Stimulated activated naive CD8-positive, alpha-beta T cell treated with anti-CD3 and anti-CD28 coated beads, Interleukin-15, Interleukin-2, amounts not matched to agents 100 ng/mL and 50 ng/mL, for 24 hours (primary cell): ENCODE measurements around the gene NPDC1.

ENCODE experiments used
- H3K27ac Mint-ChIP-seq: one replicate; pipeline ENCODE4 v1.8.0; 2021; ENCODE audit warnings: mild to moderate bottlenecking, mixed read lengths
- H3K27me3 Mint-ChIP-seq: one replicate; pipeline ENCODE4 v1.8.0; 2021; ENCODE audit warnings: mixed read lengths
- H3K36me3 Mint-ChIP-seq: one replicate; pipeline ENCODE4 v1.8.0; 2021; ENCODE audit warnings: low read depth, mixed read lengths
- H3K4me1 Mint-ChIP-seq: one replicate; pipeline ENCODE4 v1.8.0; 2021; ENCODE audit warnings: low read depth, mixed read lengths
- H3K4me3 Mint-ChIP-seq: one replicate; pipeline ENCODE4 v1.8.0; 2021; ENCODE audit warnings: mild to moderate bottlenecking, mixed read lengths
- H3K9me3 Mint-ChIP-seq: one replicate; pipeline ENCODE4 v1.8.0; 2021; ENCODE audit warnings: mixed read lengths

Gene NPDC1

DNA sequence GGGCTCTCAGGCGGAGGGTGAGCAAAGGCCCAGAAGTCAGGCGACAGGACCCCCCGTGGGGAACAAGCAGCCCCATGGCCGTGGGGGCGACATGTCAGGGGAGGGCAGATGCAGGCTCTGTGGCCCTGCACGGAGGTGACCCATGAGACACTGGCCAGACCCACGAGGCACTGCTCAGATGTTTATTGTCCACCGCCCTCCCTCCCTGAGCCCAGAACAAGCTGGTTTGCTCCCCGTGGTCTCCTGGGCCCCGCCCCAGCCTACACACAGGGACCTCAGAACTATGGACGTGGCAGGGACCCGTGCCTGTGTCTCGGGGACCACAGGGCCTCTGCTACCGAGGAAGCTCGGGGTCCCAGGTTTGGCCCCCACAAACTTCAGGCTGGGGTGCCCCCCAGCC lies 16.0 kb downstream of the NPDC1 start:
- H3K27ac Mint-ChIP-seq = no peak overlapping the region
- peak overlapping the region; percentile 33 for H3K4me3 Mint-ChIP-seq
- no peaks in the 10 kb centered on the region for H3K9me3 Mint-ChIP-seq
- H3K36me3 Mint-ChIP-seq = no peaks in the 10 kb centered on the region
- peaks cover 56% of the 10 kb centered on the region for H3K4me1 Mint-ChIP-seq
- no peaks in the 10 kb centered on the region for H3K27me3 Mint-ChIP-seq

- Mint-ChIP-seq H3K36me3 (no peaks in the 10 kb centered on the region), H3K27ac (peak overlapping the region; percentile 55), H3K27me3 (no peaks in the 10 kb centered on the region), H3K4me1 (peaks cover 49% of the 10 kb centered on the region), H3K4me3 (peak overlapping the region; percentile 66), H3K9me3 (no peaks in the 10 kb centered on the region)
Measured at GRCh38 chr9:137029058-137029936, 16.7 kb downstream of the NPDC1 start.

DNA sequence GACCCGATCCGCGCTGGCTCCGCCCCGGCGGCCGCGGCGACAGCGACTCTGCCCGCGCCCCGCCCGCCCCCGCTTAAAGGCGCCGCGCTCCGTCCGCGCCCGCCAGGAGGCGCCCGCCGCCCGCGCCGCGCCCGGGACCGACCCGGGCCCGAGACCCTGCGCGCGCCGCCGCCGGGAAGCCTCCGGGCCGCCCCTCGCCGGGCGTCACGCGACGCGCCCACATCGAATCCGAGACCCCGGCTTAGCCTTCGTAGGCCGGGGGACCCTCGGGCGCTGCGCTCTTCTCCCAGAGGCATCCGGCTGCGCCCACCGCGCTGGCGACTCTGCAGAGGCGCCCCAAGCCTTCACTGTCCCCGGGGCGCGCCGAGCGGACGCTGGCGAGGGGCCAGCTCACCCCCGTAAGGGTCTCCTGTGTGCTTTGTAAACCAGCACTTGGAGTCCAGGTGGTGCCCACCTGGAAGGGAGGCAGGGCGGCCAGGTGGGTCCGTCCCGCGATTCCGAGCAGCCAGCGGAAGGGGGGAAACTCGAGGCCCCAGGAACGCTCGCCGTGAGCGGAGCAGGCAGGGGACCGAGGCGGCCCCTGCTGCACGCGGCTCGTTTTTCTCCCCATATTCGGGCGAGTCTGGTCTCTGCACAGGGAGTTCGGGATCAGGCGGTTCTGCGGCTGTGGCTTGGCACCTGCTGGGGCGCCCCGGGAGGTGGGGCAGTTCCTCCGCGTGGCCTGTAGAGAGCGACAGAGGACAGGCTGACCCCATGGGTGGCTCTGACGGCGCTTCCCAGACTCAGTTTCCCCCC lies 17.5 kb downstream of the NPDC1 start:
- Mint-ChIP-seq H3K36me3 (no peaks in the 10 kb centered on the region), H3K4me1 (peaks cover 45% of the 10 kb centered on the region), H3K4me3 (peak overlapping the region; percentile 66), H3K27ac (no peak overlapping the region), H3K27me3 (no peaks in the 10 kb centered on the region), H3K9me3 (no peaks in the 10 kb centered on the region)

DNA sequence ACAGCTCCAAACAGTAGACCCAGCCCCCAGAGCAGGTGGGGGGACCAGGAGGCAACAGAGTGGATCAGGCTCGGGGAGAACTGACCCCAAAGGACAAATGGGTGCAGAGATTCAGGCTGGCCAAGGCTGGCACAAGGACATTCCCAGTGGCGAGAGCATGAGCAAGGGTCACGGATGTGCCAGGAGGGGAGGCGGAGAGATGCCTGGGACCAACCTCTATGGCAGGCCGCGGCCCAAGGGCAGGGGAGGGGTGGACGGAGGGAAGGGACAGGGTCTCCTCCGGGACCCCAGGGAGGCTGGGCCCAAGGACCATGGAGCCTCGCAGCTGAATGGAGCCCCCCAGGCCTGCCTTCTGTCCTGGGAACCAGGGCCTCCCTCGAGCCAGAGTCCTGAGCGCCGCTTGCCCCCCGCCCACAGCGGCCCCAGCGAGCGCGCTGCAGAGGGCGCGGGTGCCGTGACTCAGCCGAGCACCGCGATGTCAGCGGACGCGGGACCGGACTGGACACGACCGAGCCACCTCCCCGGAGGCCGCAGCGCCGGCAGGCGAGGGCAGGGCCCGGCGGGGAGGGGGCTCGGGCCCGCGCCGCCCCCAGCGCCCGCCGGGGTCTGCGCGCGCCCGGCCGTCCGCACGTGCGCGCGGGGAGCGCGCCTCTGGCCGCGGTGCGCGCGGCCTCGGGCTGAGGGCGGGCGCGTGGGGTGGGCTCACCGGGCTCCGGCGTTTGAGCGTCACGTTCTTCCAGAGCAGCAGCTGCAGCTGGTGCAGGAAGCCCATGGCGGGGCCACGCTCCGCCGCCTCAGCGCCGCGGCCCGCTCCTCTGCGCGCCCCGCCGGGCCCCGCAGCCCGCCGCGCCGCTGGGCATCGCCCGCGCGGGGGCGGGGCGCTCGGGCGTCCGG lies 18.4 kb downstream of the NPDC1 start, which contains the start of gene ABCA2:
TSS of gene ABCA2 (minus strand) at position 869 of the 894 bp plus-strand sequence. CDS start at position 772, 97 bp downstream.
- Mint-ChIP-seq H3K27me3 (no peaks in the 10 kb centered on the region), H3K4me1 (peaks cover 36% of the 10 kb centered on the region), H3K4me3 (peak within 1 kb of the TSS; percentile 76), H3K36me3 (no peaks in the 10 kb centered on the region), H3K27ac (peak within 1 kb of the TSS; percentile 18), H3K9me3 (no peaks in the 10 kb centered on the region)

DNA sequence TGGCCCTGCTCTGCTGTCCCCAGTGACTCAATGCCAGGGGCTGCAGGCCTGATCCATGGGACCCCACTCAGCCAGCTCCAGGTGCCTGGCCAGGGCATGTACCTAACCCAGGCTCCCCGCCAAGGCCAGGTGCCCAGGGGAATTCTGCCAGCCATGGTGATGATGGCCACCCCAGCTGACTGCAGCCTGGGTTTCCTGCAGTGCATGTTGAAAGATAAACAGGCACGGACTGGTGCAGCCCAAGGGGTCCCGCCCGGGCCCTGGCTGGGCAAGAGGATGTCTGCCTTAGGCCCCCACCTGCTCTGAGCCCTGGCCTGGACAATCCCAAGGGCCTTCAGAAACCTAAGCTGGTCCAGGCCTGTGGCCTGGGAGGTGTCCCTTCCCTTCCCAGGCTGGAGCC lies 19.1 kb downstream of the NPDC1 start:
- Mint-ChIP-seq H3K27ac (no peak overlapping the region), H3K4me3 (peak overlapping the region; percentile 76), H3K4me1 (peaks cover 30% of the 10 kb centered on the region), H3K36me3 (no peaks in the 10 kb centered on the region), H3K9me3 (no peaks in the 10 kb centered on the region), H3K27me3 (no peaks in the 10 kb centered on the region)

DNA sequence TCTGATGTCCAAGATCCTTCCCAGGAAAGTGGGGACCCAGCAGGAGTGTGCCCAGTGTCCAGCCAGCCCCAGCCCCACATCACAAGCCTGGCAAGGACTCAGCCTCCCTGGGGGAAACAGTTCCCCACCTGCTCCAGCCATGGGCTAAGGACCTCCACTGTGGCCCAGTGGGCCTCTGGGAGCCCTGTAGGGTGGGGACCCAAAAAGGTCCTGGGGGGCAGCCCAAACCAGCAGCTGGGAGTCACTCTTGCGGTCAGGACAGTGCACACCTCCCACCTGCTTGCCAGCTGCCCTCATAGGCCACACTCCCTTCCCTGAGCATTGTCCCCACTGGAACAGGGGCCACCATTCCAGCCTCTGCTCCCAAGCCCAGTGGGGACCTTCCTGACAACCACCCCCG lies 19.6 kb downstream of the NPDC1 start:
- H3K4me1 Mint-ChIP-seq = peaks cover 28% of the 10 kb centered on the region
- H3K36me3 Mint-ChIP-seq = no peaks in the 10 kb centered on the region
- H3K27me3 Mint-ChIP-seq = no peaks in the 10 kb centered on the region
- no peak overlapping the region for H3K4me3 Mint-ChIP-seq
- no peak overlapping the region for H3K27ac Mint-ChIP-seq
- no peaks in the 10 kb centered on the region for H3K9me3 Mint-ChIP-seq

DNA sequence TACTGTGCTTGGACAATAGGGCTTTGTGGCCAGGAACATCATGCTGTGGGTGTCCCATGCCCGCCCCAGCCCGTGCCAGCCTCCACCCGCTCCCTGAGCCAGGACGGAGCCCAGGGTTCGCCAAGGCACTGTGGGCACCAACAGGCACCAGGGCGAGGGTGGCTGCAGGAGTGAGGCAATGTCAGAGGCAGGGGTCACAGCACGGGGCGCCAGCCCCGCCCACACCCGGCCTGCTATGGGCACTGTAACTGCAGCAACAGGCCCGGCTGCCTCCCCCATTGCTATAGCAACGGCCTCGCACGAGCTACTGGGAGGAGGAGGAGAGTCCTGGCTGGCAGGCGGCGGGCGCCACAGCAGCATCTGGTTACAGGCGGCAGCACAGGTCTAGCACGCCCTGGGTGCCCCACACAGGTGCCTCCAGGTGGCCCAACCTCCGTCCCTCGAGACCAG lies 20.4 kb downstream of the NPDC1 start:
- Mint-ChIP-seq H3K36me3 (no peaks in the 10 kb centered on the region), H3K27ac (no peak overlapping the region), H3K4me3 (no peak overlapping the region), H3K9me3 (no peaks in the 10 kb centered on the region), H3K27me3 (no peaks in the 10 kb centered on the region), H3K4me1 (peaks cover 22% of the 10 kb centered on the region)

DNA sequence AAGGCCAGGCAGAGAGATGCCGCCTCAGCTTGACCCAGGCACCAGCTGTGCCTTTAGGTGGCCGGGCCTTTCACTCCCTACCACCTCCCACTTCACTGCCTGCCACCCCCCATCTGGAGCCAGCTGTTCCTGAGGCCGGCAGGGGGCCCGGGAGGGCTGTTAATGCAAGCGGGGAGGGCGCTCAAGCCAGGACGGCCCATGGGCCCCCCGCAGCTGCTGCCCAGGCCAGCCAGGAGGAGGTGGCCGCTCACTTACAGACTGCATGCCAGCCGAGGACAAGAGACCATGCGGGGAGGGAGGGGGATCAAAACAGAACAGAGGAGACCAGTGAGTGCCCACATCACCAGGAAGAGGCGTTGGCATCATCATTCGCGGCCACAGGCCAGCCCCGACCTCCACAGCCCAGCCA lies 22.4 kb downstream of the NPDC1 start:
- no peaks in the 10 kb centered on the region for H3K36me3 Mint-ChIP-seq
- H3K27me3 Mint-ChIP-seq = no peaks in the 10 kb centered on the region
- no peaks in the 10 kb centered on the region for H3K9me3 Mint-ChIP-seq
- H3K4me3 Mint-ChIP-seq = no peak overlapping the region
- peaks cover 4% of the 10 kb centered on the region for H3K4me1 Mint-ChIP-seq
- H3K27ac Mint-ChIP-seq = no peak overlapping the region

- Mint-ChIP-seq H3K9me3 (no peaks in the 10 kb centered on the region), H3K27me3 (no peaks in the 10 kb centered on the region), H3K27ac (no peak overlapping the region), H3K4me3 (no peak overlapping the region), H3K4me1 (peaks cover 4% of the 10 kb centered on the region), H3K36me3 (no peaks in the 10 kb centered on the region)
Measured at GRCh38 chr9:137023157-137023556, 22.8 kb downstream of the NPDC1 start.

DNA sequence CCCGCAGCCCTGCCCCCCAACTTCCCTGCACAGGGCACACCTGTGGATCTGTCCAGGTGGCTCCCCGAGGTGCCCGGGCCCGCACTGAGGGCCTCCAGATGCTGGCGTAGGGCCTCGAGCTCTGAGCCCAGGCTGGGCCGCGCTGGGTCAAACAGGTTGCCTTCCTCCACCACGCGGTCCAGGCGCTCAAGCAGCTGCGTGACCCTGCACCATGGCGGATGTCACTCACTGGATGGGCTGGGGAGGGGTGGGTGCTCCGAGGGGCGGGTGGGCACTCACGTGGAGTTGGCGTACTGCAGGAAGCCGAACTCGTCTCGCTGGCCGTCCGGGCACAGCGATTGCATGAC lies 23.3 kb downstream of the NPDC1 start:
- H3K4me3 Mint-ChIP-seq = no peak overlapping the region

DNA sequence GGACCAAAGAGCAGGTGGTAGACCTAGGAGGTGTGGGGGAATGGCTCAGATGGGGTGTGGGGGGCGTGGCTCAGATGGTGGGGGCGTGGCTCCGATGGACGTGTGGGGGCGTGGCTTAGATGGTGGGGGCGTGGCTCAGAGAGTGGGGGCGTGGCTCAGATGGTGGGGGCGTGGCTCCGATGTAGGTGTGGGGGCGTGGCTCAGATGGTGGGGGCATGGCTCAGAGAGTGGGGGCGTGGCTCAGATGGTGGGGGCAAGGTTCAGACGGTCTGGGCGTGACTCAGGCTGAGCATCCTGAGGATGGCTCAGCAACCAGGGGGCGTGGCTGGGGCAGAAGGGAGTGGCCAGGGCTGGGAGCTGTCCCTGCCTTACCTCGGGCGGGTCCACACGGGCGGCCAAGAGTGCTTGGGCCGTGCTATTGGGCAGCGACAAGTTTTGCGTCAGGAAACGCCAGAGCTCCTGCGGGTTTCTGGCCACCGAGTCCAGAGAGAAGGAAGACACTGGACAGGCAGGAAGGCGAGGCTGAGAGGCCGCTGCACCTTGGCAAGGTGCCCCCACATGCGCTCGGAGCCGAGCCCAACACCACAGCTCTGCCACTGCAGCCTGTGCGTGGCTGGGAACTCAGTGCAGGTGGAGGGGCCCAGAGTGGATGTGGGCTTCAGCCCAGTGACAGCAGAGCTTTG lies 23.9 kb downstream of the NPDC1 start:
- Mint-ChIP-seq H3K4me1 (peaks cover under 1% of the 10 kb centered on the region), H3K27me3 (no peaks in the 10 kb centered on the region), H3K4me3 (no peak overlapping the region), H3K27ac (no peak overlapping the region), H3K9me3 (no peaks in the 10 kb centered on the region), H3K36me3 (no peaks in the 10 kb centered on the region)

More for the DNA sequence above, 23.3 kb downstream of the NPDC1 start:
- Mint-ChIP-seq H3K4me1 (peaks cover 4% of the 10 kb centered on the region), H3K9me3 (no peaks in the 10 kb centered on the region), H3K27ac (no peak overlapping the region), H3K27me3 (no peaks in the 10 kb centered on the region), H3K36me3 (no peaks in the 10 kb centered on the region)

GRCh38 chr9:137021568-137021978 lies 24.4 kb downstream of the NPDC1 start:
- no peaks in the 10 kb centered on the region for H3K9me3 Mint-ChIP-seq
- H3K27ac Mint-ChIP-seq = no peak overlapping the region
- no peaks in the 10 kb centered on the region for H3K4me1 Mint-ChIP-seq
- H3K27me3 Mint-ChIP-seq = no peaks in the 10 kb centered on the region
- H3K36me3 Mint-ChIP-seq = peaks cover 4% of the 10 kb centered on the region
- no peak overlapping the region for H3K4me3 Mint-ChIP-seq

GRCh38 chr9:137020771-137021567 lies 25.0 kb downstream of the NPDC1 start:
- H3K9me3 Mint-ChIP-seq = no peaks in the 10 kb centered on the region
- no peaks in the 10 kb centered on the region for H3K27me3 Mint-ChIP-seq
- H3K36me3 Mint-ChIP-seq = peaks cover 4% of the 10 kb centered on the region
- no peak overlapping the region for H3K27ac Mint-ChIP-seq
- no peaks in the 10 kb centered on the region for H3K4me1 Mint-ChIP-seq
- H3K4me3 Mint-ChIP-seq = no peak overlapping the region
